Gastroesophageal sphincter (tissue), 4 donors: ENCODE measurements around the gene FEZF2. TPM values are rescaled to one million over a fixed set of nuclear protein-coding genes. Genes with fewer than 3 reads are reported as not detected.

ENCODE experiments used
- ATAC-seq: fragments of 150-250 bp; one replicate; pipeline ENCODE4 v1.9.1; 2016; ENCODE audit warnings: mild to moderate bottlenecking, moderate library complexity
- H3K27ac ChIP-seq, 4 donors: fragments of 200-600 bp; sonication (generic) in 3 of 4; 1 replicate in 3 of 4; 2 replicates in 1 of 4; pipeline ENCODE4 v1.5.1; 2016 to 2019
- H3K27me3 ChIP-seq: fragments of 200-600 bp; sonication (generic); one replicate; pipeline ENCODE4 v1.5.1; 2019
- H3K36me3 ChIP-seq, 2 donors: fragments of 200-600 bp; sonication (generic); one replicate each; pipeline ENCODE4 v1.5.1; 2019; ENCODE audit warnings: control low read depth in 1 of 2
- H3K4me1 ChIP-seq, 3 donors: fragments of 200-600 bp; sonication (generic); 1 replicate in 2 of 3; 2 replicates in 1 of 3; pipeline ENCODE4 v1.5.1; 2016 to 2019; ENCODE audit warnings: control low read depth in 2 of 3
- H3K4me3 ChIP-seq, 2 donors: fragments of 200-600 bp; sonication (generic); one replicate each; pipeline ENCODE4 v1.5.1; 2019; ENCODE audit warnings: mild to moderate bottlenecking in 1 of 2, moderate library complexity in 1 of 2
- H3K9me3 ChIP-seq, 3 donors: fragments of 200-600 bp; sonication (generic); one replicate each; pipeline ENCODE4 v1.5.1; 2017 to 2019; ENCODE audit warnings: control low read depth in 2 of 3
- EP300 ChIP-seq: sonication (generic); formaldehyde crosslinking; IDR thresholded peaks from one replicate; pipeline ENCODE4 v1.6.1; 2017; ENCODE audit warnings: antibody characterized with exemption, mild to moderate bottlenecking
- POLR2A ChIP-seq, 2 donors: fragments of 450-650 bp; IDR thresholded peaks; one replicate each; pipeline ENCODE4 v1.6.1; 2017; ENCODE audit warnings: antibody characterized with exemption in 2 of 2, mild to moderate bottlenecking in 2 of 2, moderate library complexity in 1 of 2
- POLR2AphosphoS5 ChIP-seq: sonication (generic); formaldehyde crosslinking; IDR thresholded peaks from one replicate; pipeline ENCODE4 v1.6.1; 2017; ENCODE audit warnings: antibody characterized with exemption
- WGBS, 2 donors: methylation state at CpG; one replicate each; pipeline ENCODE4 v1.1.5; 2018; ENCODE audit warnings: low coverage in 1 of 2; 5-methylcytosine and 5-hydroxymethylcytosine counted together
- total RNA-seq, 4 donors: library from RNA; depleted of rRNA; stranded (reverse); fragments of >200 nt; gene quantifications; one replicate each; pipeline ENCODE4 v1.1.0, GENCODE V29; 2016
- TF ChIP-seq, protein P1 (sequence below), 4 experiments: fragments of 200-600 bp in 2 of 4; fragments of 450-650 bp in 2 of 4; sonication (generic) in 1 of 4; IDR thresholded peaks; one replicate each; pipeline ENCODE4 v1.5.1; 2017 to 2019; ENCODE audit warnings: antibody characterized with exemption in 4 of 4, mild to moderate bottlenecking in 2 of 4, moderate library complexity in 2 of 4

The FEZF2 gene
- total RNA-seq, 4 donors from 2014 or later = not detected

DNA sequence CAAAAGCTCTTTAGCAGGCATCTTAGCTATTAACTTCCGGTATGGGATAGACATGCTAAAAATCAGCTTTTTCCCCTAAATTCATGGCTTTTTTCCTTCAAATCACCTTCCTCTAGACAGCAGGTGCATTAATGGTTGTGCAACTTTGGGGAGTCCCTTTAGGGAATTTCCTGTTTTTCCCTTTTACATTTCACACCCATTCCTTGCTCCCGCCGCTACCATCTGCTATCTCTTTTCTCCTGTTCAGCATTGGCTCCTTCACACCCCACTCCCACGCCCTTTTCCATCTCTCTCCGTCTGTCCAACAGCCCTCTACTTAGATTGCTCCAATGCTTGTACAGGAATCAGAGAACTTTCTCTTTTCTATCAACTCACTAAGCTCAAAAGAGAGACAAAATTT is 43.4 kb downstream of the FEZF2 start:
- TF ChIP-seq POLR2A (IDR thresholded peaks at IDR 0.05) (no peak), EP300 (no peak), POLR2AphosphoS5 (no peak)
- TF ChIP-seq, protein P1, sequence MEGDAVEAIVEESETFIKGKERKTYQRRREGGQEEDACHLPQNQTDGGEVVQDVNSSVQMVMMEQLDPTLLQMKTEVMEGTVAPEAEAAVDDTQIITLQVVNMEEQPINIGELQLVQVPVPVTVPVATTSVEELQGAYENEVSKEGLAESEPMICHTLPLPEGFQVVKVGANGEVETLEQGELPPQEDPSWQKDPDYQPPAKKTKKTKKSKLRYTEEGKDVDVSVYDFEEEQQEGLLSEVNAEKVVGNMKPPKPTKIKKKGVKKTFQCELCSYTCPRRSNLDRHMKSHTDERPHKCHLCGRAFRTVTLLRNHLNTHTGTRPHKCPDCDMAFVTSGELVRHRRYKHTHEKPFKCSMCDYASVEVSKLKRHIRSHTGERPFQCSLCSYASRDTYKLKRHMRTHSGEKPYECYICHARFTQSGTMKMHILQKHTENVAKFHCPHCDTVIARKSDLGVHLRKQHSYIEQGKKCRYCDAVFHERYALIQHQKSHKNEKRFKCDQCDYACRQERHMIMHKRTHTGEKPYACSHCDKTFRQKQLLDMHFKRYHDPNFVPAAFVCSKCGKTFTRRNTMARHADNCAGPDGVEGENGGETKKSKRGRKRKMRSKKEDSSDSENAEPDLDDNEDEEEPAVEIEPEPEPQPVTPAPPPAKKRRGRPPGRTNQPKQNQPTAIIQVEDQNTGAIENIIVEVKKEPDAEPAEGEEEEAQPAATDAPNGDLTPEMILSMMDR (IDR thresholded peaks at IDR 0.05) = no peak
- WGBS, 2 donors = 84 to 85% methylated on average over 5 of the region's 5 CpGs
- H3K4me3 ChIP-seq = no peak overlapping the region
- peaks cover 0 to 16% of the 10 kb centered on the region in 2 donors for H3K36me3 ChIP-seq
- H3K9me3 ChIP-seq = no peaks in the 10 kb centered on the region
- H3K27ac ChIP-seq = no peak overlapping the region
- no peaks in the 10 kb centered on the region for H3K4me1 ChIP-seq
- no peak for ATAC-seq
- no peaks in the 10 kb centered on the region for H3K27me3 ChIP-seq

DNA sequence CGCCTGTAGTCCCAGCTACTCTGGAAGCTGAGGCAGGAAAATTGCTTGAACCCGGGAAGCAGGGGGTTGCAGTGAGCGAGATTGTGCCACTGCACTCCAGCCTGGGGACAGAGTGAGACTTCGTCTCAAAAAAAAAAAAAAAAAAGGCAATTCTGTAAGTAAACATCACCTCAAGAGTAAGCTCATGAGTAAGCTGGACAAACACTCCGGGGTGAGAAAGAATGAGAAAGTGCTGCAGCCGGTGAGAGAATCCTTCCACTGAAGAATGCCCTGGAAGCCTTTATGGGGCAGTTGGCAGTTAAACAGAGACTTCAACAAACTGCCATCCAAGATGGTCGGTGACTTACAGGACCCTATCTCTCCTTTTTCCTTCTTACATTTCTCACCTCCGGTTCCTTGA is 47.5 kb downstream of the FEZF2 start:
- H3K27me3 ChIP-seq = no peaks in the 10 kb centered on the region
- TF ChIP-seq POLR2A (IDR thresholded peaks at IDR 0.05) (no peak), POLR2AphosphoS5 (no peak), EP300 (no peak)
- TF ChIP-seq, protein P1 (IDR thresholded peaks at IDR 0.05) = no peak
- WGBS, 2 donors = 88 to 94% methylated on average over 6 of the region's 8 CpGs
- peaks cover 0 to 42% of the 10 kb centered on the region in 2 donors for H3K36me3 ChIP-seq
- ATAC-seq = no peak
- no peaks in the 10 kb centered on the region for H3K9me3 ChIP-seq
- H3K4me1 ChIP-seq = no peaks in the 10 kb centered on the region
- no peak overlapping the region for H3K27ac ChIP-seq
- no peak overlapping the region for H3K4me3 ChIP-seq

DNA sequence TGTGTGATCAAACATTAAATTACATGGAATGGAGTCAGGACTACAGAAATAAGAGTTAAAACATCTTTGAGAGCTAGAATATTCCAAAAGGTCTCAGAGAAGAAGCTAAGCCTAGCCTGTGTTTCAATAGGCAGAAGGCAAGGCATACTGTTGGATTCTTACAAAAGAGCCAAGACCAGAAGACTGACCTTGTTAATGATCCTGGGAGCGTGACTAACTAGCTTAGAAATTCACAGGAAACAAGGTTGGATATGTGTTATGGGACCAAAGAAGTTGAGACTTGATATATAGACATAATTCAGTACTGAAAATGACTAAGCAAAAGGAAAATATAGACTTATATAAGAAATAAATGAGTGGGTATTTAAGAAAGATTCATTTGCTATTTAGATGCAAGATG is 50.1 kb downstream of the FEZF2 start:
- ATAC-seq = no peak
- 100% methylated on average over 1 of the region's 1 CpG for WGBS, 2 donors

More for the DNA sequence above, 50.1 kb downstream of the FEZF2 start:
- Histone ChIP-seq H3K4me3 (no peak overlapping the region), H3K27ac (no peak overlapping the region), H3K4me1 (peaks cover 0 to 15% (median 0%) of the 10 kb centered on the region in 3 donors), H3K27me3 (no peaks in the 10 kb centered on the region), H3K9me3 (no peaks in the 10 kb centered on the region), H3K36me3 (peaks cover 0 to 42% of the 10 kb centered on the region in 2 donors)
- TF ChIP-seq, protein P1 (IDR thresholded peaks at IDR 0.05) = no peak
- TF ChIP-seq POLR2A (IDR thresholded peaks at IDR 0.05) (no peak), POLR2AphosphoS5 (no peak), EP300 (no peak)
